ENCODE results near the gene CARD14.
A peak's percentile ranks its signal among the peaks of the same experiment; 100 is the strongest.
"Not testable (repeated sequence)": the region's sequence is repeated elsewhere in the genome, so short reads cannot be mapped to it uniquely, and the experiment has no call there.

Gene CARD14

DNA sequence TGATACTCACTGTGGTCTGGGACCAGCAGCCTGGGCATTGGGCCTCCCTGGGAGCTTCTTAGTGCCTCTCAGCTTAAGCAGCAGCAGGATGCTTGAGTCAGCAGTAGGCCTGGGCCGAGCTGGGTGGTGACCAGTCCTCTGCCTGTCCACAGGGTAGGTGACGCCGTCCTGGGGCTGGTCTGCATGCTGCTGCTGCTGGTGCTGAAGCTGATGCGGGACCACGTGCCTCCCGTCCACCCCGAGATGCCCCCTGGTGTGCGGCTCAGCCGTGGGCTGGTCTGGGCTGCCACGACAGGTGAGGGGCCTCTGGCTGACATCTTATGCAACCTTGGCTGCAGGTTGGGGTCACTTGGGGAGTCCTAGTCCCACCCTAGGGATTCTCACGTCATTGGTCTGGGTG, 57.8 kb downstream of the CARD14 start:
- no peak for DNase-seq

DNA sequence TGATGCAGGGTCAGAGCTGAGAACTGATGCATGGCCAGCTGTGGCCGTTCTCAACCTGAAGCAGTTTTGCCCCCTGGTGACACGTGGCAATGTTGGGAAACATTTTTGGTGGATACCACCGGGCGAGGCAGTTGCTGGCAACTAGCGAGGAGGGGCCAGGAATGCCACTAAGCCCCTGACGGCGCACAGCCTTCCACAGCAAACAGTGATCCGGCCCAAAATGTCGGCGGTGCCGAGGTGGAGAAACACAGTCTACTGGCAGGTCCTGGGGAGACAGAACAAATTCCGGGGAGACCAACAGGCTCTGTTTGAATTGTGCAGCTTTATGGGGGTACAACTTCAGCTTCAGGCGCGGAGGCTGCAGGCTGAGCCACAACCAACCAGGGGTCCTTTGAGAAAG, 58.6 kb downstream of the CARD14 start:
- no peak for DNase-seq

DNA sequence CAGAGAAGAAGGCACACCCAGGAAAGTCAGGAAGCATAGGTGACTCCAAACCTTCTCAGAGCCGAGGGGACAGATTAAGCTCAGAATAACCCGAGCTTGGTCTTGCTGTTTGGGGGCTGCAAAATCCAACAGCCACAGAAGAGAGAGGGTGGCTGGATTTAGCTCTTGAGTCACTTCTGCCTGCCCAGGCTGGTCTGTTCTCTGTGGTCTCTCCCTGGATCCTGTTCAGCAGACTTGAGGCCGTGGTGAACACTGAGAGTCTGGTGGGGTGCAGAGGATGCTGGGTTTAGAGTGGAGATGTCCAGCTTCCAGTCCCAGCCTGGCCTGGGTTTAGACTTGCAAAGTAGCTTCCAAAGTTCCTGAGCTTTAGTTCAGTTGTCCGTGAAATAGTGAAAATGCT, 59.2 kb downstream of the CARD14 start:
- no peak for DNase-seq

DNA sequence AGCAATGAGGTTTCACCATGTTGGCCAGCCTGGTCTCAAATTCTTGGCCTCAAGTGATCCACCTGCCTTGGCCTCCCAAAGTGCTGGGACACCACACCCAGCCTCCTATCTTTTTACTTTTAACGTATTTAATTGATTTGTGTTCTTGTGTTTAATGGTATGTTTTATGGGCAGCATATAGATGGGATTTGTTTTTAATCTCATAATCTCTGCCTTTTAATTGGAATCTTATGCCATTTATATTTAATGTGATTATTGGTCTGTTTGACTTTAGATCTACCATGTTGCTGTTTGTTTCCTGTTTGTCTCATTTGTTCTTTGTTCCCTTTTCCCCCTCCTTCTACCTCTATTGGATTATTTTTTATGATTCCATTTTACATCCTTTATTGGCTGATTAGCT, 62.6 kb downstream of the CARD14 start:
- no peak for DNase-seq

DNA sequence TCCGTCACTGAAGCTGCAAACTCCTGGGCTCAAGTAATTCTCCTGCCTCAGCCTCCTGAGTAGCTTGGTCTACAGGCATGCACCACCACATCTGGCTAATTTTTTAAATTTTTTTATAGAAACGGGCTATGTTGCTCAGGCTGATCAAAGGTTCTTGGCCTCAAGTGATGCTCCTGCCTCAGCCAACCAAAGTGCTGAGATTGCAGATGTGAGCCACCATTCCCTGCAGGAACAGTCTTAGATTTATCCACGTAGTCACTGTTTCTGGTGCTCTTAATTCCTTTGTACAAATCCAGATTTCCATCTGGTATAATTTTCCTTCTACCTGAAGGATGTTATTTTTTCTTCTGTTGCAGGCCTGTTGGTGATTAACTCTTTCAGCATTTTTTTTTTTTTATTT, 63.4 kb downstream of the CARD14 start:
- no peak for DNase-seq

DNA sequence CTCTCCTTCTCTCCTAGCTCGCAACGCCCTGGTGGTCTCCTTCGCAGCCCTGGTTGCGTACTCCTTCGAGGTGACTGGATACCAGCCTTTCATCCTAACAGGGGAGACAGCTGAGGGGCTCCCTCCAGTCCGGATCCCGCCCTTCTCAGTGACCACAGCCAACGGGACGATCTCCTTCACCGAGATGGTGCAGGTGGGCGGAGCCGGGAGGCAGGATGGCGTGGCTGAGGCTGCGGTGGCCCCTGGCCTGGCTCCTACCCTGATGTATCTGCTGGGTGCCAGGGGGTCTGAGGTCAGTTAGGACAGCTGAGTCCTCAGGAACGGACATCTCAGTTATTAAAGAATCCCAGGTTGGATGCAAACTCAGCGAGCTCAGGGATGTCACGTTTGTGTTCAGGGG, 67.1 kb downstream of the CARD14 start:
- no peak for DNase-seq

DNA sequence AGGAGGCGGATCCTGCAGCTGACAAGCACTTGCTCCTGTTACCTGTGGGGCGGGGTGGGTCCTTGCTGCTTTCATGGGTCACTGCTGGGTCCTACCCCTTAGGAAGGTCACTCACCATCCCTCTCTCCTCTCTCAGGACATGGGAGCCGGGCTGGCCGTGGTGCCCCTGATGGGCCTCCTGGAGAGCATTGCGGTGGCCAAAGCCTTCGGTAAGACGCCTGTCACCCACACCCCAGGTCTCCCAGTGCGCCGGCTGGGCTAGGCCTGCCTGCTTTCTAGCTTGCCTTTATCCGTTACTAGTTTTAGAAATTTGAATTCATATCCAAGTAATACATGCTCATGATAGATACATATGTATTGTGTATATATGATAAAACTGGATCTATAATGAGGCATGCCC, 67.6 kb downstream of the CARD14 start:
- DNase-seq, result no peak

DNA sequence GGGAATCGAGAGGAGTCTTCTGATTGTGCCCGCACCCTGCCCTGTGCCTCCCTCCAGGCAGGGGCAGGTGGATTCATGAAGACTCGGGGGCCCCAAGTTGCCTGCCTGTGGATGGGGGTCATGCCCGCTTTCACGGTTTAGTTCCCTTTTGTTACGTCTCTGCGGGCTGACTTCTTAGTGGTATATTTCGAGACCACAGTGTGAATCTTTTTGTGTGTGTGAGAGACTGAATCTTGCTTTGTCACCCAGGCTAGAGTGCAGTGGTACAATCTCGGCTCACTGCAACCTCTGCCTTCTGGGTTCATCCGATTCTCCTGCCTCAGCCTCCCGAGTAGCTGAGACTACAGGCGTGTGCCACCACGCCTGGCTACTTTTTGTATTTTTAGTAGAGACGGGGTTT, 72.7 kb downstream of the CARD14 start:
- no peak for DNase-seq

DNA sequence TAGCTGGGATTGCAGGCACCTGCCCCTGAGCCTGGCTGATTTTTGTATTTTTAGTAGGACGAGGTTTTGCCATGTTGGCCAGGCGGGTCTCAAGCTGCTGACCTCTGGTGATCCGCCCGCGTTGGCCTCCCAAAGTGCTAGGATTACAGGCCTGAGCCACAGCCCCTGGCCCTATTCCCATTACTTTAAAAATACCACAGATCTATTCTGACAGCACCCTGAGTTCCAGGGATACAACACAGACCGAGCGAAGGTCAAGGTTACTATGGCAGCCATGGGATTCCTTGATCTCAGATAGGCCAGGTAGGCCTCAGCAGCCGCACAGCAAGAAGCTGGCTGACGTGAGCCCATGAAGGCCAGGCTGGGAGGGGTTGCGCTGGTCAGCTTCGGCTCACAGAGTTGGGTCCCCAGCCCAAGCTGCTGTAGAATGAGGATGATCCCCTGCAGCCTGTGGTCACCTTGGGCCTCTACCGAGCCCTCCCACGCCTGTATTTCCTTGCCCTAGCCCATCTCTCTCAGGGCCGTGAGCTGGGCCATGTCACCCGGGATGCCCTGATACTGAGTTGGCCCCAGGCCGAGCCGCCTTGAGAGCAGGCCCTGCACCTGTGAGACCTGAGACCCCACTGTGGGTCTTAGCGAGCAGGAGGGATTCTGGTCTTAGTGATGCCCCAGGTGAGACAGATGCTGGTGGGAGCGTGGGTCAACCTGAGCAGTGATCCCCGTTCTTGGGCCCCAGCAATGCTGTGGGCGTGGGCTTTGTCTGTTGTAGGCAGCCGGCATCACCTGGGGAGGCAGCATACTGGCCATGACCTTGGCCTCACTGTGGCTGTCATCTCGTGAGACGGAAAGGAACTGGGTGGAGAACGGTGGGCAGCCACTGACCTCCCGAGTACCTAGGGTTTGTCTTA, 74.0 kb downstream of the CARD14 start:
- DNase-seq, result no peak

DNA sequence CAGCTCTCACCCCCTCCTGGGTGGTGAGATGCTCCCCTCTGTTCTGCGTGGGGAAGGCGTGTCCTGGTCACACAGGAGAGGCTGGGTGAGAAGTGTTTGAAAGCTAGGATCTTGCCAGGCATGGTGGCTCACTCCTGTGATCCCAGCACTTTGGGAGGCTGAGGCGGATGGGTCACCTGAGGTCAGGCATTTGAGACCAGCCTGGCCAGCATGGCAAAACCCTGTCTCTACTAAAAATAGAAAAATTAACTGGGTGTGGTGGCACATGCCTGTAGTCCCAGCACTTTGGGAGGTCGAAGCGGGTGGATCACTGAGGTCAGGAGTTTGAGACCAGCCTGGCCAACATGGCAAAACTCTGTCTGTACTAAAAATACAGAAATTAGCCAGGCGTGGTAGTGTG, 74.6 kb downstream of the CARD14 start:
- DNase-seq, result not testable (repeated sequence)

DNA sequence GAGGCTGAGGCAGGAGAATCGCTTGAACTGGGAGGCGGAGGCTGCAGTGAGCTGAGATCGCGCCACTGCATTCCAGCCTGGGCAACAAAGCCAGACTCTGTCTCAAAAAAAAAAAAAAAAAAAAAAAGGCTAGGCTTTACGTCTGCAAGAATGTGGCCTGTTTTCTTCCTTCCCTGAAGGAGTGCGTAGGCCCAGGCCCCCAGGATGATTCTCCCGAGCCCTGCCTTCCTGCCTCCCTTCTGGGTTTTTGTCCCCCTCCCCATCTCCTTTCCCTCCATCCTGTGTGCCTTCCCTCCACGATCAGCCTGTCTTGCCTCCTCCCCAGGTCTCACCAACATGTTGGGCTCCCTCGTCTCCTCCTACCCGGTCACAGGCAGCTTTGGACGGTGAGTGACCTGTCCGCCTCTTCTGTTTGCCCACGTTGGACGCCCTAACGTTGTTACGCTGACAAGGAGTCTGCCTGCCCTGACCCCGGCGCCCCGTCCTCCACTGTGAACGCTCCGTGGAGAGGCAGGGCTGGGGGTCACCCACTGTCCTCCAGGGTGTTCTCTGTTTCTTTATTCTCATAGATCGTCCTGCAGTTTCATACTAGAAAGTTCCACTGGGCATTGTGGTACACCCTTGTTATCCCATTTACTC, 75.2 kb downstream of the CARD14 start:
- no peak for DNase-seq

DNA sequence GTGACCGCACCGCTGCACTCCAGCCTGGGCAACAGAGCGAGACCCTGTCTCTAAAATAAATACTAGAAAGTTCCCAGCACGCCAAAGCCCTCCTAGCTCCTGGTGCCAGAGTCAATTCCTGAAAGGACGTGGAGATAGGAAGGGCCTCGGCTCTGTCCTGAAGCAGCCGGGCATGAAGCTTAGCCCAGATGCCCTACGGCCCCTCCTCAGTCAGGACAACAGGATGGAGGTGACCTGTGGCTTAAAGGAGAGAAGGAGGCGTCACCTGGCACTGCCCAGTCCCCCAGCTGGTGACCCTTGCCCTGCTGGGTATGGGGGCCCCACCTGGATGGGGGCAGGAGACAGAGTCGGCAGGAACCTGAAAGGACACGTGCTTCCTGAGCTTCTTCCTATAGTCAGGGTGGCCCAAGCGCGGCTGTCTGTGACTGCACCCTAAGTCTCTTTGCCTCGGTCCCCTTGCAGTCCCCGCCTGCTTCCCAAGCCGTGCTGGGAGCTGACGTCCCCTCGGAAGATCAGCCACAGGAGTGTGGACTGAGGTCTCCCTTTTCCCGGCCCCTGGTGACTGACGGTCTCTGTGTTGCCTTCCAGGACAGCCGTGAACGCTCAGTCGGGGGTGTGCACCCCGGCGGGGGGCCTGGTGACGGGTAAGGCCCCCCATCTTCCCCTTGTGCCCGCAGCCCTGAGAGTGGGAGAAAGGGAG, 75.9 kb downstream of the CARD14 start:
- DNase-seq, result no peak

DNA sequence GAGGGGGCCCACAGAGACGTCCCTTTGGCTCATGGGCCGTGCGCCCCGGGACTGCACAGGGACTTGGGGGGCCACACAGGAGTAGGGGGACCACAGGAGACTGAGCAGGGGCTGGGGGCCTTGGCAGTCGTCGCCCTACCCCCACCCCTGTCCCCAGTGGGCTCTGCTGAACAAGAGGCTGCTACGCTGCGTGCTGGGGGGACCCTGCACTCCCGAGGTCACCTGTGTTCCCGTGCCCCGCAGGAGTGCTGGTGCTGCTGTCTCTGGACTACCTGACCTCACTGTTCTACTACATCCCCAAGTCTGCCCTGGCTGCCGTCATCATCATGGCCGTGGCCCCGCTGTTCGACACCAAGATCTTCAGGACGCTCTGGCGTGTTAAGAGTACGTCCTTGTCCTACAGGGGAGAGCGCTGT, 76.4 kb downstream of the CARD14 start:
- DNase-seq, result no peak

DNA sequence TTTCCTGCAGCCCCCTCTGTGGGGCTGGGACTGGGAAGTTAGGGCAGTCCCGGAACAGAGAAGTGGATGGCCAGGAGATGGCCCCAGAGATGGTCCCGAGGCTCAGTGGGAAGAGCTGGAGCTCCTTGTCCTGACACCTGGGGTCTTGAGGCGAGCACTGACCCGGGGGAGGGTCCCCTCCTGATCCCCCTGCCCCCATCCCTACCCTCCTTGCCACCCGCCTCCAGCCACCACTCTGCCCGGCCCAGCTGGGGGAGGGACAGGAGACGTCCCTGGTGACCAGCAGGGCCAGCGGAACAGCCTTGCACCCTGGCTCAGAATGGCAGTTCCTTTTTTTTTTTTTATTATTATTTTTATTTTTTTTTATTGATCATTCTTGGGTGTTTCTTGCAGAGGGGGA, 76.9 kb downstream of the CARD14 start:
- no peak for DNase-seq

DNA sequence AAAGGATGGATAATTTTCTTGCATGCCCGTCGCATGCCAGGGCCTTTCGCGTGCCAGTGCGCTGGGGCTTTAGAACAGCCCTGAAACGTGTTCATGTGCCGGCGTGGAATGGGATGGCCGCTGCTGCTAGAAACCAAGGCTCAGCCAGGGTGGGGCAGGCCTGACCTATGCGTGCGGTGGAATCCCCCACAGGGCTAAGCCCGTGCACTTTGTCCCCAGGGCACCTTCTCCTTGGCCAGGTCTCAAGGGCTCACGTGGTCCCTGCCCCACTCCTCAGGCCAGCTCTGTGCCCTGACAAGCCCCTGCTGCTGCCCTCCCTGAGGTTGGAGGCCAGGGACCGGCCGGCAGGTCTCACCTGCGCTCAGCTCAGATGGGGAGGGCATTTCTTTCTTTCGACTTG, 77.7 kb downstream of the CARD14 start:
- DNase-seq, result no peak

DNA sequence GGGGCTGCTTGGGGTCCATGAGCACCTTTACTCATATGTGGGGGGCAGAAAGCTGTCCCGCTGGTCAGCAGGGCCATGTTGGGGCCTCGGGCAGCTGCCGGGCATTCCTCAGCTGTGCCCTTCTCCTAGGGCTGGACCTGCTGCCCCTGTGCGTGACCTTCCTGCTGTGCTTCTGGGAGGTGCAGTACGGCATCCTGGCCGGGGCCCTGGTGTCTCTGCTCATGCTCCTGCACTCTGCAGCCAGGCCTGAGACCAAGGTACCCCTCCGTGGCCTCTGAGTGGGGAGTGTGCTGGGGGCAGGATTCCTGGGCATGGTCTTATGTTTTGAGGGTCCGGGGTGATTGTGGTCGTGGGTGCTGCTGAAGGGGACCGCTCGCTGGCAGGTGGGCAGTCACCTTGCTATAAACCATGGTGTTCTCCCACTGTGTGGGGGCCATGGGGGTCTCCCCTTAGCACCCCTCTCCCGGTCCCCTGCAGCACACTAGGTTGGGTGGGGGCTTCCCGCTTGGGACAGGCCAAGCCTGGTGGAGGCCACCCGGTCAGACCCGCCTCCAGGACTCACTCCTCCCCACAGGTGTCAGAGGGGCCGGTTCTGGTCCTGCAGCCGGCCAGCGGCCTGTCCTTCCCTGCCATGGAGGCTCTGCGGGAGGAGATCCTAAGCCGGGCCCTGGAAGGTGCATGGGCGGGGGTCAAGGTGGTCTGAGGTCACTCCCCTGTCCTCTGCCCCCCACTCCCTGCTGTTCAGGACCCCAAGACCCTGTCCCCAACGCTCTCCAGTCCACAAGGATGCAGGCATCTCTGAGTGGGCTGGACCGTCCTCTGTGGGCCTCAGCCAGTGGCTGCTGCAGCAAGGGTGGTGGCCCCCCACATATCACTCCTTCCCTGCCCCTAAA, 78.4 kb downstream of the CARD14 start:
- no peak for DNase-seq

DNA sequence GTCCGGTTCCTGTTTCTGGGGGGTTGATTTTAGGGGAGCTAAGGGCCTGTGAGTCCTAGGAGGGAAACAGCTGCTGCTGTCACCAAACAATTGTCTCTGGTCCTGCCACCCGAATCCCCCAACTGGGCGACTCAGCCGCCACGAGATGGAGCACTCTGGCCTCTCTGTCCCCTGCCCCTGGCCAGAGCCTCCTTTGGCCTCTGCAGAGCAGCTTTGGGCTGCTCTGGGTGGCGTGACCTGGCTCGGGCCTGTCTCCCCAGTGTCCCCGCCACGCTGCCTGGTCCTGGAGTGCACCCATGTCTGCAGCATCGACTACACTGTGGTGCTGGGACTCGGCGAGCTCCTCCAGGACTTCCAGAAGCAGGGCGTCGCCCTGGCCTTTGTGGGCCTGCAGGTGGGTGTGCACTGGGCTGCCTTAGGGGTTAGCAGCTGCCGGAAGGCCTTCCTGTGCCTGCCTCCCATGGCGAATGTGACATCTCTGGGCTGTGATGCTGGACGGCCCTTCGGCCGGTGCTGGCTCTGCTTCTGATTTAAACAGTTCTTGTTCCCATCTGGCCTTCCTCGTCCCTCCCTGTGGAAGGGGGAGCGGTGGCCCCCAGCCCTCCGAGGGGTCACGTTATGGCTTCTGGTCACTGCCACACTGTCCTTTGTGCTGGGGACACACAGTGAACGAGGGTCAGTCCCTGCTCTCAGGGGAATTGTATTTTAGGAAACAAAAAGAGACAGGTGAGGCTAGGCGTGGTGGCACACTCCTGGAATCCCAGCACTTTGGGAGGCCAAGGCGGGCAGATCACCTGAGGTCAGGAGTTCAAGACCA, 79.3 kb downstream of the CARD14 start:
- no peak for DNase-seq

DNA sequence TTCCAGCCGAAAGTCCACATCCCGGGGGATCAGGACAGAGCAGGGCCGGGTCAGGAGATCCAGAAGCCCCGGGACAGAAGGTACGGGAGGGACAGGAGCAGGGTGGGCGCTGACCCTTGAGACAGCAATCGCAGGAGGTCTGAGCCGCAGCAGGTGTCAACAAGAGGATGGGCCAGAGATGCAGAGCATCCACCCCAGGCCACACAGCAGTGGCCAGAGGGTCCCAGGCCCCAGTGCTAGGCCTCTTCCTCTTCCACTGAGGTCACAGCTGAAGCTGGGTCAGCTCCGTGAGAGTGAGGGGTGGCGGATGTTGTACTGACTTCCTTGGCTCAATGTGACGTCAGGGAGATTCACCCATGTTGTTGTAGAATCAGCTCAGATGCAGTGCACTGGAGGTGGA, 82.1 kb downstream of the CARD14 start:
- no peak for DNase-seq

DNA sequence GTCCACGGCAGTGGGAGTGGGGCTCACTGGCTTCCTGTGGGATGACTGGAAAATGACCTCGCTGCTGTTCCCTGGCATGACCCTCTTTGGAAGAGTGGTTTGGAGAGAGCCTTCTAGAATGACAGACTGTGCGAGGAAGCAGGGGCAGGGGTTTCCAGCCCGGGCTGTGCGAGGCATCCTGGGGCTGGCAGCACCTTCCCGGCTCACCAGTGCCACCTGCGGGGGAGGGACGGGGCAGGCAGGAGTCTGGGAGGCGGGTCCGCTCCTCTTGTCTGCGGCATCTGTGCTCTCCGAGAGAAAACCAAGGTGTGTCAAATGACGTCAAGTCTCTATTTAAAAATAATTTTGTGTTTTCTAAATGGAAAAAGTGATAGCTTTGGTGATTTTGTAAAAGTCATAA, 83.0 kb downstream of the CARD14 start:
- DNase-seq, result peak; percentile 8 to 22

DNA sequence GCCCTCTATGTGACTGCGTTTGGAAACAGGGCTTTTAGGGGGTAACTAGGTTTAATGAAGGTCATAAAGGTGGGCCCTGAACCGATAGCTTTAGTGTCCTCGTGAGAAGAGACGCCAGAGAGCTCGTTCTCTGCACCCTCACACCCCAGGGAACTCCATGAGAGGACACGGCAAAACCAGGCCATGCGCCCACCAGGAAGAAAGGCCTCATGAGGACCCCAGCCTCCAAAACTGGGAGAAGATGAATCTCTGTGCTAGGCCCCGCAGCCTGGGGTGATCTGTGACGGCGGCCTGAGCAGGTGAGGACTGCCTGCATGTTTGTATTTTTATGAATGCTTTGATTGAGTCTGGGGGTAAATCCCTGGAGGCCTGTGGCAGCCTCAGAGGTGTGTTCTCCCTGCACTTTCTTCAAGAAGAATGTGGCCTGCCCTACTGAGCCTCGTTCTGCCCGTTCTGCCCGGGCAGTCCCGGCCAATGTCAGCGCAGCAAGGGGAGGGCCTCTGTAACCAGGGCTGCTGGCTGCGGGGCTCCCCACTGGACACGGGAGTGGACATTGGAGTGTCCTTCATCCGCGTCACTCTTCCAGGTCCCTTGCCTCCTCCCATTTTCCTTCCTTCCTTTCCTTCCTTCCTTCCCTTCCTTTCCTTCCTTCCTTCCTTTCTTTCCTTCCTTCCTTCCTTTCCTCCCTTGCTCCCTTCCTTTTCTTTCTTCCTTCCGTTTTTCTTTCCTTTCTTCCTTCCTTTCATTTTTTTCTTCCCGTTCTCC, 84.0 kb downstream of the CARD14 start:
- DNase-seq, result no peak

All from AML-193 (cell line).